NOMO-1 treated with dmso at 0.1 percent for 144 hours (cell line): ENCODE results near the gene RGL1.

ENCODE experiments used
- DNase-seq: peaks from one replicate; lab custom pipeline; 2025; ENCODE audit not compliant: unreplicated experiment; lab: John Stamatoyannopoulos, UW

The RGL1 gene

GRCh38 chr1:183945428-183946319 is 140.8 kb downstream of the RGL1 start:
- peak; percentile 11 for DNase-seq

GRCh38 chr1:183946320-183946613 is 141.3 kb downstream of the RGL1 start:
- DNase-seq, result no peak

- no peak for DNase-seq
Observed at GRCh38 chr1:183947988-183948387, 143.1 kb downstream of the RGL1 start.

- DNase-seq, result no peak
Observed at GRCh38 chr1:183952101-183952500, 147.2 kb downstream of the RGL1 start.

- no peak for DNase-seq
Observed at GRCh38 chr1:183953031-183953430, 148.1 kb downstream of the RGL1 start.

- DNase-seq, result no peak
Observed at GRCh38 chr1:183954496-183954895, 149.6 kb downstream of the RGL1 start.

- DNase-seq, result peak; percentile 96
Observed at GRCh38 chr1:183956559-183957188, 151.8 kb downstream of the RGL1 start.

- DNase-seq, result no peak
Observed at GRCh38 chr1:183957216-183957830, 152.4 kb downstream of the RGL1 start.

- no peak for DNase-seq
Observed at GRCh38 chr1:183958958-183959357, 154.0 kb downstream of the RGL1 start.

GRCh38 chr1:183961132-183961531 is 156.2 kb downstream of the RGL1 start:
- DNase-seq, result no peak

- no peak for DNase-seq
Observed at GRCh38 chr1:183962903-183963302, 158.0 kb downstream of the RGL1 start.

GRCh38 chr1:183965726-183966125 is 160.8 kb downstream of the RGL1 start:
- no peak for DNase-seq

- no peak for DNase-seq
Observed at GRCh38 chr1:183966487-183966886, 161.6 kb downstream of the RGL1 start.

GRCh38 chr1:183967914-183968313 is 163.0 kb downstream of the RGL1 start:
- no peak for DNase-seq

GRCh38 chr1:183968386-183968785 is 163.5 kb downstream of the RGL1 start:
- no peak for DNase-seq

- no peak for DNase-seq
Observed at GRCh38 chr1:183970516-183971300, 165.8 kb downstream of the RGL1 start.

- DNase-seq, result no peak
Observed at GRCh38 chr1:183975651-183976050, 170.7 kb downstream of the RGL1 start.

- no peak for DNase-seq
Observed at GRCh38 chr1:183977717-183978116, 172.8 kb downstream of the RGL1 start.
